Mesendoderm (in vitro differentiated cells): ENCODE measurements around the gene PBX1.

ENCODE experiments used
- DNase-seq: peaks from one replicate; pipeline ENCODE4 v3.0.0; 2013
- H2AK5ac ChIP-seq: 2 replicates; pipeline ENCODE4 v1.6.1; 2013; ENCODE audit warnings: low read length, inconsistent platforms
- H2BK120ac ChIP-seq: 2 replicates; pipeline ENCODE4 v1.6.1; 2013; ENCODE audit warnings: low read depth, mild to moderate bottlenecking, low read length, moderate library complexity, mixed read lengths
- H2BK15ac ChIP-seq: replicated peaks from 2 replicates; pipeline ENCODE4 v1.6.1; 2013; ENCODE audit warnings: low read depth, mild to moderate bottlenecking, moderate library complexity
- H2BK5ac ChIP-seq: 2 replicates; pipeline ENCODE4 v1.6.1; 2013; ENCODE audit warnings: low read length, inconsistent platforms
- H3K18ac ChIP-seq: 2 replicates; pipeline ENCODE4 v1.6.1; 2013; ENCODE audit warnings: mild to moderate bottlenecking, low read length, mixed read lengths
- H3K23ac ChIP-seq: one replicate; pipeline ENCODE4 v1.6.1; 2013; ENCODE audit warnings: low read length
- H3K27ac ChIP-seq: 2 replicates; pipeline ENCODE4 v1.5.1; 2013; ENCODE audit warnings: low read depth, mild to moderate bottlenecking, inconsistent platforms, low read length, moderate library complexity
- H3K27me3 ChIP-seq: 2 replicates; pipeline ENCODE4 v1.6.1; 2013; ENCODE audit warnings: low read length, control low read depth, mild to moderate bottlenecking, inconsistent platforms; ENCODE audit not compliant: insufficient read depth, poor library complexity
- H3K36me3 ChIP-seq: 2 replicates; pipeline ENCODE4 v1.6.1; 2013; ENCODE audit warnings: low read length, inconsistent platforms; ENCODE audit not compliant: control insufficient read depth, insufficient read depth
- H3K4ac ChIP-seq: one replicate; pipeline ENCODE4 v1.6.1; 2013; ENCODE audit warnings: low read depth, mild to moderate bottlenecking, low read length, moderate library complexity
- H3K4me1 ChIP-seq: 2 replicates; pipeline ENCODE4 v1.6.1; 2013; ENCODE audit warnings: low read depth, low read length, inconsistent platforms; ENCODE audit not compliant: control insufficient read depth
- H3K4me2 ChIP-seq: 2 replicates; pipeline ENCODE4 v1.6.1; 2013; ENCODE audit warnings: low read length
- H3K4me3 ChIP-seq: 2 replicates; pipeline ENCODE4 v1.5.1; 2013; ENCODE audit warnings: mild to moderate bottlenecking, low read length
- H3K56ac ChIP-seq: one replicate; pipeline ENCODE4 v1.6.1; 2013; ENCODE audit warnings: low read length
- H3K79me1 ChIP-seq: 2 replicates; pipeline ENCODE4 v1.6.1; 2013; ENCODE audit warnings: low read length, inconsistent platforms
- H3K79me2 ChIP-seq: 2 replicates; pipeline ENCODE4 v1.6.1; 2013; ENCODE audit warnings: mild to moderate bottlenecking, low read length; ENCODE audit not compliant: control insufficient read depth, insufficient read depth
- H3K9ac ChIP-seq: 2 replicates; pipeline ENCODE4 v1.6.1; 2013; ENCODE audit warnings: low read length, inconsistent platforms
- H4K5ac ChIP-seq: one replicate; pipeline ENCODE4 v1.6.1; 2013; ENCODE audit warnings: low read length
- H4K8ac ChIP-seq: one replicate; pipeline ENCODE4 v1.6.1; 2013; ENCODE audit warnings: low read depth, mild to moderate bottlenecking, control low read depth, low read length, moderate library complexity
- WGBS: extraction: QIAGEN DNeasy Blood & Tissue Kit; methylation state at CpG from one replicate; pipeline ENCODE4 v1.1.7; 2013; ENCODE audit warnings: low lambda C conversion rate, missing lambda C conversion rate; ENCODE audit not compliant: insufficient coverage; ENCODE audit errors: extremely low coverage; 5-methylcytosine and 5-hydroxymethylcytosine counted together

PBX1 gene

DNA sequence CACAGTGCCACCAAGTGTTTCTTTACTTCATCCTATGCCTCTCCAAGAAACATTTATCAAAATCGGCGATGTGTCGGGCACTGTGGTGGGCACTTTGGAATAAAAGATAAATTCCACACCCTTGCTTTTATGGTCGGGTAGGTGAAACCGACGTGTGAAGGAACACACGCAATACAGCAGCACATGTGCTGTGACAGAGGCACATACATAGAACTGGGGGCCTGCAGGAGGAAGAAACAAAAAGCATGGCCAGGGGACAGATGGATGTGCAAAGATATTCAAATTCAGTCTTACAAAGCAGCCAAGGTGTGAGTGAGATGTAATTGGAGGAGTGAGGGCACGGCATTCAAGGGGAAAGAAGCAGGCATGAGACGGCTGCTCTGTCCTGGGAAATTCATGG, 282.0 kb downstream of the PBX1 start:
- Histone ChIP-seq H2BK15ac (no peak overlapping the region), H3K18ac (no peak overlapping the region), H4K8ac (no peak overlapping the region), H3K4ac (no peak overlapping the region), H3K27ac (no peak overlapping the region), H3K4me3 (no peak overlapping the region), H3K27me3 (no peaks in the 10 kb centered on the region), H3K79me2 (no peaks in the 10 kb centered on the region), H2BK120ac (no peak overlapping the region), H3K79me1 (no peaks in the 10 kb centered on the region), H4K5ac (no peak overlapping the region), H2AK5ac (no peak overlapping the region), H3K56ac (no peak overlapping the region), H3K4me2 (no peak overlapping the region), H3K9ac (no peak overlapping the region), H3K23ac (no peak overlapping the region), H3K4me1 (peaks cover 4% of the 10 kb centered on the region), H2BK5ac (no peak overlapping the region), H3K36me3 (no peaks in the 10 kb centered on the region)
- WGBS: no CpG with 5 or more reads among the region's 9 CpGs
- DNase-seq: no peak

DNA sequence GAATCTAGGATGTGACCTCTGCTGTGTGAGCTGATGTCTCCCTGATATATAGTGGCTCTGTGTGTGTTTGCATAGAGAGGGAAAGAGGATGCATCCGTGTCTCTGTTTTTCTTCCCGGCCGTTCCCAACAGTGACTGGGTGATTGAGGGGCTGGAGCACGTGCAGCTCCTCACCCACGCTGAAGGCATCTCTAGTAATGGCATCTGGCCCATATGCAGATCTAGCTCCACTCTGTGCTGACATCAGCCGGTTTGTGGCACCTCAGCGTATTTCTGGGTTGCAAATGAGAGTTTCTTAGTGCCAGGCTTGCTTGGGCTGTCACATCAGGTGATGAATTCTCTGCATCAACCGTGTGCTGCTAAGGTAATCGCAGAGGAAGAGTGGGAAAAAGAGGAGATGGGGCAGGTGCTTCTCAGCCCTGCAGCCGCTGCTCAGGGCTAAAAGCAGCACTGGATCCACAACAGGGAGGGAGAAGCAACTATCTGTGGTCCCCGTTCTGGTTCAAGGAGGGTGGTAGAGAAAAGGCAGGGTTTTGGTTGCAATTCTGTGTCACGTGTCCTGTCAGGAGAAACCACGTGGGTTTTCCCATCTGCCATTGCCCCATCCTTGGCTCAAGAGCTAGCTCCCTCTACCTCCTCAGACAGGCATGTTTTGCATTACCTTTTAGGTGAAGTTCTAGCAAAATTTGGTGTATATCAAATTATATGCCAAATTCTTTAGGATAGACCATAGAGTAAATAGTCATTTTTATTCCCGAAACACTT, 282.9 kb downstream of the PBX1 start:
- no peak overlapping the region for H3K23ac ChIP-seq

DNA sequence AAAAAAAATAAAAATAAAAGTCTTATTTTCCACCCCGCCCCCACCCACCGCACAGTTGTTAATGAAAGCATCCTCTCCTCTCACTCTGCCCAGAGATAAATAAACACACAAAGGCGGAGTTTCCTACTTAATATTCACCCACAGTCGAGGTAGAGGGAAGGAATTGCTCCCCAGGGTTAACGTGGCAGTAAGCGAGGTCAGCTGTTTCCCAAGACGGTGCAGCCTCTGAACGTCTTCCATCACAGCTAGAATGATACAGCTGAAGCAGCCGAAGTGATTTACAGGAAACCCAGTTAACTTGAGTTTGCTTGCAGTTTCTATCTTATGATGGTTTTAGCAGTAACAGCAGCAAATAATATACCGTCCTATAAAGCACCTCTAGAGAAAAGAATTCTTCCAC, 283.9 kb downstream of the PBX1 start:
- Histone ChIP-seq H3K79me1 (no peaks in the 10 kb centered on the region), H3K4ac (no peak overlapping the region), H2BK15ac (no peak overlapping the region), H2AK5ac (no peak overlapping the region), H3K27ac (no peak overlapping the region), H3K27me3 (no peaks in the 10 kb centered on the region), H3K4me1 (peaks cover 7% of the 10 kb centered on the region), H3K23ac (no peak overlapping the region), H3K4me3 (no peak overlapping the region), H4K8ac (no peak overlapping the region), H3K18ac (no peak overlapping the region), H3K4me2 (no peak overlapping the region), H2BK5ac (no peak overlapping the region), H3K9ac (no peak overlapping the region), H2BK120ac (no peak overlapping the region), H4K5ac (no peak overlapping the region), H3K36me3 (no peaks in the 10 kb centered on the region), H3K79me2 (no peaks in the 10 kb centered on the region), H3K56ac (peak overlapping the region; percentile 17)
- WGBS: no CpG with 5 or more reads among the region's 10 CpGs
- no peak for DNase-seq

More for the DNA sequence above, 282.9 kb downstream of the PBX1 start:
- H2AK5ac ChIP-seq: no peak overlapping the region
- no peak overlapping the region for H3K4me3 ChIP-seq
- peaks cover 4% of the 10 kb centered on the region for H3K4me1 ChIP-seq
- H3K56ac ChIP-seq: no peak overlapping the region
- H2BK120ac ChIP-seq: no peak overlapping the region
- H3K27me3 ChIP-seq: no peaks in the 10 kb centered on the region
- H4K8ac ChIP-seq: no peak overlapping the region
- no peak for DNase-seq
- no peak overlapping the region for H3K18ac ChIP-seq
- no peaks in the 10 kb centered on the region for H3K79me1 ChIP-seq
- no peaks in the 10 kb centered on the region for H3K79me2 ChIP-seq
- H3K4me2 ChIP-seq: no peak overlapping the region
- no peak overlapping the region for H3K4ac ChIP-seq
- WGBS: no CpG with 5 or more reads among the region's 14 CpGs
- no peak overlapping the region for H2BK5ac ChIP-seq
- H3K36me3 ChIP-seq: no peaks in the 10 kb centered on the region
- H3K9ac ChIP-seq: no peak overlapping the region
- H2BK15ac ChIP-seq: no peak overlapping the region
- no peak overlapping the region for H4K5ac ChIP-seq
- H3K27ac ChIP-seq: no peak overlapping the region

DNA sequence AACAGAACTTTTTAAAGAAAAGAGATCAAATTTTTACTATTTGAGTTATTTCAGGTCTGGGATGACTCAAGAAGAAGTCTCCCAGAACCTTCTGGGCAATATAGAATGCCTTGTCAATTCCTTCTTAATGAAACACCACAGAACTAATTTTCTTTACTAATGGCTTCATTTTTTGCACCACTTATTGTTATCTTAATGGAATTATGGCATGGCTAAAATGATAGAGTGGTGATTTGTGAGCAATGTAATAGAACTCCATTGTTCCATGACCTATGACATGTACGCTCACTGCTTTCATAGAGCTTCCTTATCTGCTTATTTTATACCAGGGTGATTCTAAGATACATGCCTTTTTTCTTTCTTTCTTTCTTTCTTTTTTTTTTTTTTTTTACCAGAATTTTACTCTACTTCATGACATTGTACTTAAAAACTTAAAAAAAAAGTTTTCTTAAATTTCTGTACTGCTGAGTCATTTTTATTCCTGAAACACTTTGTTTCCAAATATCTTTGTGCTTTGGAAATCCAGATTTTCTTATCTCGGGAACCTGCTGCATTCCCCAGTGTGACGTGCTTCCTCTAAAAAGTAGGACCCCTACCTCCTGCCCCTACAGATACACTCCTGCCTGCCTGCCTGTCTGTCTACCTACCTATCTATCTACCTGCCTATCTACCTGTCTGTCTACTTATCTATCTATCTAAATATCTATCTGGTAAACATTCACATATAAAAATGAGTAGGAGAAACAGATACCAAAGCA, 284.9 kb downstream of the PBX1 start:
- Histone ChIP-seq H4K5ac (no peak overlapping the region), H2AK5ac (no peak overlapping the region), H3K79me1 (no peaks in the 10 kb centered on the region), H4K8ac (no peak overlapping the region), H3K36me3 (no peaks in the 10 kb centered on the region), H3K27me3 (no peaks in the 10 kb centered on the region), H3K79me2 (no peaks in the 10 kb centered on the region), H2BK5ac (no peak overlapping the region), H3K9ac (no peak overlapping the region), H2BK15ac (no peak overlapping the region), H3K4me3 (no peak overlapping the region), H3K4ac (no peak overlapping the region), H3K4me2 (no peak overlapping the region), H3K56ac (no peak overlapping the region), H3K23ac (no peak overlapping the region), H3K4me1 (peaks cover 7% of the 10 kb centered on the region), H3K18ac (no peak overlapping the region), H3K27ac (no peak overlapping the region), H2BK120ac (no peak overlapping the region)
- WGBS: no CpG with 5 or more reads among the region's 3 CpGs
- peak; percentile 22 for DNase-seq

DNA sequence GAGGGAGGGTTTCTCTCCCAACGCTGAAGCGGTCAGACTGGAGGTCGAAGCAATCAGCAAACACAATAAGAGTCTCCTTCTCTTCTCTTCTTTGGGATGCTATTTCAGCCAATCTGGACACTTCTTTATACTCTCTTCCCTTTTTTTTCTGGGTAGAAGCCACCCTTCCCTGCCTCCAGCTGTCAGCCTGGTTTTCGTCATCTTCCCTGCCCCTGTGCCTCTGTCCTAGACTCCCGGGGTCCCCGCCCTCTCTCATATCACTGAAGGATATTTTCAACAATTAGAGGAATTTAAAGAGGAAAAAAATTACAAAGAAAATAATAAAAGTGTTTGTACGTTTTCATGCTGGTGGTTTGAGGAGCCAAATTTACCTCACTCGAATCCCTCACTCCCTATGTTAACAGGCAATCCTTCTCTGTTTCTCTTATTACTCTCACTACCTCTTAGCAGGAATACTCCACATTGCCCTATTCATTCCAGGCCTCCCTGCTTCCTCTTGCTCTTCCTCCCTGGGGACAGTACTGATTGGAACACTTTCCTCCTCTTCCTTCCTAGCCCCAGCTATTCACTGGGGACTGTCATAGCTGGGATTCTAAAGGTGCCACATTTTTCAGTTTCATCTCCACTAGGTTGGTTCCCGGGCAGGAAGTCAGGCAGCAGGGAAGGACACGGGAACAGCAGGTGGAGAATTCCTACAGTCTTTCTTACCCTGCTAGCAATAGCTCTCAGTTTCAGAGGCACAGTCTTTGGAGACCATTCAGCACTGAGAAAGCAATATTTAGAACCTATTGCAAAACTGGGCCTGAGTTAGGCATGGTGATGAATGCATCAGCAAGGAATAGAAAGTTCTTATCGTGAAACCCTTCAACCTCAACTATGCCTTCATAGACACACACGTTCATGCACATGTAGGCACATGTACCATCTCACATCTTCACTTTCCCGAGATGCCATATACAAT, 288.0 kb downstream of the PBX1 start:
- no peak overlapping the region for H3K4me3 ChIP-seq
- DNase-seq: peak; percentile 85
- no peak overlapping the region for H3K4me2 ChIP-seq
- no peak overlapping the region for H3K9ac ChIP-seq
- no peak overlapping the region for H3K18ac ChIP-seq
- no peaks in the 10 kb centered on the region for H3K27me3 ChIP-seq
- no CpG with 5 or more reads among the region's 13 CpGs for WGBS
- H3K79me2 ChIP-seq: no peaks in the 10 kb centered on the region
- H4K8ac ChIP-seq: no peak overlapping the region
- no peak overlapping the region for H2BK15ac ChIP-seq
- no peak overlapping the region for H2BK5ac ChIP-seq
- H4K5ac ChIP-seq: no peak overlapping the region
- no peak overlapping the region for H2BK120ac ChIP-seq
- no peaks in the 10 kb centered on the region for H3K79me1 ChIP-seq
- no peak overlapping the region for H3K27ac ChIP-seq
- H3K4me1 ChIP-seq: peaks cover 7% of the 10 kb centered on the region
- H3K36me3 ChIP-seq: no peaks in the 10 kb centered on the region
- no peak overlapping the region for H3K4ac ChIP-seq
- H3K56ac ChIP-seq: peak overlapping the region; percentile 17
- no peak overlapping the region for H2AK5ac ChIP-seq
- no peak overlapping the region for H3K23ac ChIP-seq
